HEK293 (cell line): ENCODE results near the gene GPR153.

Experiments used
- CTCF ChIA-PET: fragments of 350-600 bp; formaldehyde crosslinking; extraction: SDS; loops from one replicate; lab custom pipeline; 2021; ENCODE audit warnings: antibody characterized with exemption; lab: Yijun Ruan, JAX
- POLR2A ChIA-PET: fragments of 300-600 bp; formaldehyde crosslinking; extraction: SDS; loops from one replicate; lab custom pipeline; 2020; ENCODE audit warnings: antibody characterized with exemption, inconsistent platforms; lab: Yijun Ruan, JAX
- H3K27ac ChIP-seq: fragments of 200-500 bp; sonication (Bioruptor generic); 2 replicates; pipeline ENCODE4 v1.5.1; 2014; ENCODE audit warnings: low read depth, low read length, control low read depth, inconsistent platforms; ENCODE audit errors: extremely low read depth
- H3K36me3 ChIP-seq, 2 experiments: fragments of 200-500 bp in 1 of 2; sonication (Bioruptor generic) in 1 of 2; 1 replicate in 1 of 2; 2 replicates in 1 of 2; pipeline ENCODE4 v1.5.1; 2014 to 2017; ENCODE audit warnings: inconsistent platforms in 2 of 2, low read length in 2 of 2; ENCODE audit not compliant: control insufficient read depth in 2 of 2, insufficient read depth in 1 of 2
- H3K4me1 ChIP-seq: fragments of 200-500 bp; sonication (Bioruptor generic); 2 replicates; pipeline ENCODE4 v1.5.1; 2014; ENCODE audit warnings: mild to moderate bottlenecking, low read length, inconsistent platforms; ENCODE audit not compliant: control insufficient read depth, insufficient read depth
- H3K4me3 ChIP-seq: 2 replicates; pipeline ENCODE4 v1.5.1; 2011; ENCODE audit warnings: low read depth, mild to moderate bottlenecking, control low read depth, low read length, moderate library complexity
- H3K9me3 ChIP-seq: fragments of 200-500 bp; sonication (Bioruptor generic); 2 replicates; pipeline ENCODE4 v1.5.1; 2014; ENCODE audit warnings: low read depth, low read length, inconsistent platforms; ENCODE audit not compliant: control insufficient read depth, insufficient read depth
- FEZF1 ChIP-seq: fragments of 450-650 bp; formaldehyde crosslinking; IDR thresholded peaks from 2 replicates; pipeline ENCODE4 v1.5.1; 2016; ENCODE audit warnings: missing biosample characterization, missing genetic modification characterization
- GLIS2 ChIP-seq: fragments of 450-650 bp; formaldehyde crosslinking; IDR thresholded peaks from 2 replicates; pipeline ENCODE4 v1.5.1; 2016; ENCODE audit warnings: missing biosample characterization, missing genetic modification characterization
- IKZF3 ChIP-seq: fragments of 450-650 bp; IDR thresholded peaks from 2 replicates; pipeline ENCODE4 v1.5.0; 2018; ENCODE audit warnings: missing biosample characterization, mild to moderate bottlenecking, missing genetic modification characterization, moderate library complexity
- MEIS1 ChIP-seq: sonication (generic); formaldehyde crosslinking; IDR thresholded peaks from 2 replicates; pipeline ENCODE4 v1.8.1; 2022; ENCODE audit warnings: missing genetic modification reagents, mild to moderate bottlenecking, borderline replicate concordance
- RBAK ChIP-seq: fragments of 450-650 bp; formaldehyde crosslinking; IDR thresholded peaks from 2 replicates; pipeline ENCODE4 v1.5.1; 2016; ENCODE audit warnings: missing biosample characterization, missing genetic modification characterization
- YY2 ChIP-seq: fragments of 450-650 bp; formaldehyde crosslinking; IDR thresholded peaks from 2 replicates; pipeline ENCODE4 v1.5.1; 2016; ENCODE audit warnings: missing biosample characterization, missing genetic modification characterization
- ZBTB7A ChIP-seq: fragments of 450-650 bp; formaldehyde crosslinking; IDR thresholded peaks from 2 replicates; pipeline ENCODE4 v1.5.1; 2016; ENCODE audit warnings: low read depth, missing biosample characterization, missing genetic modification characterization
- ZFP3 ChIP-seq: fragments of 450-650 bp; formaldehyde crosslinking; IDR thresholded peaks from 2 replicates; pipeline ENCODE4 v1.5.1; 2016; ENCODE audit warnings: low read depth, missing biosample characterization, missing genetic modification characterization
- ZNF184 ChIP-seq: fragments of 450-650 bp; IDR thresholded peaks from 2 replicates; pipeline ENCODE4 v1.5.1; 2018; ENCODE audit warnings: missing biosample characterization, mild to moderate bottlenecking, missing genetic modification characterization
- ZNF248 ChIP-seq: fragments of 450-650 bp; formaldehyde crosslinking; IDR thresholded peaks from 2 replicates; pipeline ENCODE4 v1.5.1; 2017; ENCODE audit warnings: missing biosample characterization, missing genetic modification characterization
- ZNF362 ChIP-seq: fragments of 450-650 bp; formaldehyde crosslinking; IDR thresholded peaks from 2 replicates; pipeline ENCODE4 v1.5.1; 2016; ENCODE audit warnings: missing biosample characterization, missing genetic modification characterization
- ZNF394 ChIP-seq: fragments of 450-650 bp; formaldehyde crosslinking; IDR thresholded peaks from 2 replicates; pipeline ENCODE4 v1.5.1; 2016; ENCODE audit warnings: missing biosample characterization, missing genetic modification characterization, mild to moderate bottlenecking, moderate library complexity, borderline replicate concordance
- ZNF510 ChIP-seq: fragments of 450-650 bp; formaldehyde crosslinking; IDR thresholded peaks from 2 replicates; pipeline ENCODE4 v1.5.1; 2018; ENCODE audit warnings: mild to moderate bottlenecking, missing genetic modification characterization, missing biosample characterization; ENCODE audit not compliant: insufficient replicate concordance
- ZNF529 ChIP-seq: fragments of 450-650 bp; formaldehyde crosslinking; IDR thresholded peaks from 2 replicates; pipeline ENCODE4 v1.5.1; 2017; ENCODE audit warnings: missing genetic modification characterization, missing biosample characterization; ENCODE audit not compliant: insufficient replicate concordance
- ZNF555 ChIP-seq: fragments of 450-650 bp; formaldehyde crosslinking; conservative IDR thresholded peaks from 2 replicates; pipeline ENCODE4 v1.5.1; 2017; ENCODE audit warnings: missing biosample characterization, mild to moderate bottlenecking, missing genetic modification characterization, inconsistent platforms
- ZNF654 ChIP-seq: fragments of 450-650 bp; formaldehyde crosslinking; IDR thresholded peaks from 2 replicates; pipeline ENCODE4 v1.5.1; 2016; ENCODE audit warnings: low read depth, missing biosample characterization, missing genetic modification characterization
- ZNF658 ChIP-seq: fragments of 450-650 bp; formaldehyde crosslinking; IDR thresholded peaks from 2 replicates; pipeline ENCODE4; 2016; ENCODE audit warnings: missing biosample characterization, missing genetic modification characterization
- ZNF837 ChIP-seq: fragments of 450-650 bp; formaldehyde crosslinking; IDR thresholded peaks from 2 replicates; pipeline ENCODE4 v1.5.1; 2016; ENCODE audit warnings: missing biosample characterization, missing genetic modification characterization
- ZSCAN23 ChIP-seq: fragments of 450-650 bp; formaldehyde crosslinking; IDR thresholded peaks from 2 replicates; pipeline ENCODE4 v1.5.1; 2016; ENCODE audit warnings: missing biosample characterization, missing genetic modification characterization
- TF ChIP-seq, protein P1 (sequence below): fragments of 450-650 bp; formaldehyde crosslinking; IDR thresholded peaks from 2 replicates; pipeline ENCODE4 v1.5.1; 2016; ENCODE audit warnings: missing biosample characterization, missing genetic modification characterization
- TF ChIP-seq, protein P2 (sequence below): fragments of 450-650 bp; formaldehyde crosslinking; IDR thresholded peaks from 2 replicates; pipeline ENCODE4 v1.5.1; 2016; ENCODE audit warnings: missing biosample characterization, missing genetic modification characterization
- TF ChIP-seq, protein P3 (sequence below): fragments of 450-650 bp; formaldehyde crosslinking; IDR thresholded peaks from 2 replicates; pipeline ENCODE4 v1.5.1; 2017; ENCODE audit warnings: missing biosample characterization, missing genetic modification characterization

The GPR153 gene

DNA sequence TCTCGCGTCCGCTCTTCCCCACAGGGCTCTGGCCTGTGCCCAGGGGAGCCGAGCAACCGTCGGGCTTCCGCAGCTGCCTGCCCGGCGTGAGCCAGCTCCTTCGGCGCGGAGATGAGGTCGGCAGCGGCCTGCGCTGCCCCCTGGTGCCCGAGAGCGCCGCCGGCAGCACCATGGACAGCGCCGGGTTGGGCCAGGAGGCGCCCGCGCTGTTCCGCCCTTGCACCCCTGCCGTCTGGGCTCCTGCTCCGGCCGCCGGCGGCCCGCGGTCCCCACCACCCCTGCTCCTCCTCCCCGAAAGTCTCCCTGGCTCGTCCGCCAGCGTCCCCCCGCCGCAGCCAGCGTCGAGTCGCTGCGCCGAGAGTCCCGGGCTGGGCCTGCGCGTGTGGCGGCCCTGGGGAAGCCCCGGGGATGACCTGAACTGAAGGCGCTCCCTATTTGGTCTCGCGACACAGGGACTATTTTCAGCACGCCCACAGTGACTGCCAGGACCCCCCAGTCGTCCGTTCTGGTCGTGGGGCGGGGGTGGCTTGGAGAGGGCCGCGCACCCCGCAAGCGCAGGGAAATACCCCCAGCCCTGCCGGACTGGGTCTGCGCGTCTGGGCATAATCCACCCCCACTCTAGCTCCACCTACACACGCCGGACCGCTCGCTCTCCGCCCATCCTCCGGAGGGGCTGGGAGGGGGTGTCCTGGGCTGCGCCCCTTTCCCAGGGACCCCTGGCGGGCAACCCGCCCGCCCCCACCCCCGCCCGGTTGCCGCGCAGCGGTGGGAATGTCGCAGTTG, 15.6 kb downstream of the GPR153 start (continued):
- TF ChIP-seq ZNF184 (tag by site-specific recombination) (no peak), YY2 (tag by site-specific recombination) (0 out of 2 replicates have a peak, but pooled peaks have one; percentile 13), ZNF248 (tag by site-specific recombination) (no peak), ZNF394 (tag by site-specific recombination) (no peak), RBAK (tag by site-specific recombination) (no peak), ZNF510 (no peak), FEZF1 (tag by site-specific recombination) (no peak), ZNF362 (tag by site-specific recombination) (no peak), ZBTB7A (peak; percentile 17; the same call in 1 of the 2 replicates)

GRCh38 chr1:6244401-6245049, 16.4 kb downstream of the GPR153 start:
- no peaks in the 10 kb centered on the region for H3K36me3 ChIP-seq
- TF ChIP-seq, protein P1, sequence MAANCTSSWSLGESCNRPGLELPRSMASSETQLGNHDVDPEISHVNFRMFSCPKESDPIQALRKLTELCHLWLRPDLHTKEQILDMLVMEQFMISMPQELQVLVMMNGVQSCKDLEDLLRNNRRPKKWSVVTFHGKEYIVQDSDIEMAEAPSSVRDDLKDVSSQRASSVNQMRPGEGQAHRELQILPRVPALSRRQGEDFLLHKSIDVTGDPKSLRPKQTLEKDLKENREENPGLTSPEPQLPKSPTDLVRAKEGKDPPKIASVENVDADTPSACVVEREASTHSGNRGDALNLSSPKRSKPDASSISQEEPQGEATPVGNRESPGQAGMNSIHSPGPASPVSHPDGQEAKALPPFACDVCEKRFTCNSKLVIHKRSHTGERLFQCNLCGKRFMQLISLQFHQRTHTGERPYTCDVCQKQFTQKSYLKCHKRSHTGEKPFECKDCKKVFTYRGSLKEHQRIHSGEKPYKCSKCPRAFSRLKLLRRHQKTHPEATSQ = no peak
- TF ChIP-seq ZFP3 (no peak), ZSCAN23 (tag by site-specific recombination) (no peak), ZNF654 (no peak), ZNF248 (tag by site-specific recombination) (no peak), GLIS2 (no peak), IKZF3 (tag by site-specific recombination) (no peak), ZNF837 (no peak), ZNF658 (tag by site-specific recombination) (no peak), MEIS1 (CRISPR knock-in tag) (no peak), ZNF555 (no peak), ZNF529 (tag by site-specific recombination) (no peak), RBAK (tag by site-specific recombination) (no peak), YY2 (tag by site-specific recombination) (no peak)
- TF ChIP-seq, protein P2, sequence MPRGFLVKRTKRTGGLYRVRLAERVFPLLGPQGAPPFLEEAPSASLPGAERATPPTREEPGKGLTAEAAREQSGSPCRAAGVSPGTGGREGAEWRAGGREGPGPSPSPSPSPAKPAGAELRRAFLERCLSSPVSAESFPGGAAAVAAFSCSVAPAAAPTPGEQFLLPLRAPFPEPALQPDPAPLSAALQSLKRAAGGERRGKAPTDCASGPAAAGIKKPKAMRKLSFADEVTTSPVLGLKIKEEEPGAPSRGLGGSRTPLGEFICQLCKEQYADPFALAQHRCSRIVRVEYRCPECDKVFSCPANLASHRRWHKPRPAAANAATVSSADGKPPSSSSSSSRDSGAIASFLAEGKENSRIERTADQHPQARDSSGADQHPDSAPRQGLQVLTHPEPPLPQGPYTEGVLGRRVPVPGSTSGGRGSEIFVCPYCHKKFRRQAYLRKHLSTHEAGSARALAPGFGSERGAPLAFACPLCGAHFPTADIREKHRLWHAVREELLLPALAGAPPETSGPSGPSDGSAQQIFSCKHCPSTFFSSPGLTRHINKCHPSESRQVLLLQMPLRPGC (tag by site-specific recombination) = no peak
- TF ChIP-seq, protein P3, sequence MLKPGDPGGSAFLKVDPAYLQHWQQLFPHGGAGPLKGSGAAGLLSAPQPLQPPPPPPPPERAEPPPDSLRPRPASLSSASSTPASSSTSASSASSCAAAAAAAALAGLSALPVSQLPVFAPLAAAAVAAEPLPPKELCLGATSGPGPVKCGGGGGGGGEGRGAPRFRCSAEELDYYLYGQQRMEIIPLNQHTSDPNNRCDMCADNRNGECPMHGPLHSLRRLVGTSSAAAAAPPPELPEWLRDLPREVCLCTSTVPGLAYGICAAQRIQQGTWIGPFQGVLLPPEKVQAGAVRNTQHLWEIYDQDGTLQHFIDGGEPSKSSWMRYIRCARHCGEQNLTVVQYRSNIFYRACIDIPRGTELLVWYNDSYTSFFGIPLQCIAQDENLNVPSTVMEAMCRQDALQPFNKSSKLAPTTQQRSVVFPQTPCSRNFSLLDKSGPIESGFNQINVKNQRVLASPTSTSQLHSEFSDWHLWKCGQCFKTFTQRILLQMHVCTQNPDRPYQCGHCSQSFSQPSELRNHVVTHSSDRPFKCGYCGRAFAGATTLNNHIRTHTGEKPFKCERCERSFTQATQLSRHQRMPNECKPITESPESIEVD (tag by site-specific recombination) = no peak
- H3K4me3 ChIP-seq = no peak overlapping the region
- no peak overlapping the region for H3K27ac ChIP-seq
- POLR2A ChIA-PET = interaction anchor here (0.6 to 1.6 kb wide), 2 partner anchors 9 to 181 kb away, joined by 3 to 13 read pairs; partner anchors contain the start of gene ICMT
- no peaks in the 10 kb centered on the region for H3K9me3 ChIP-seq
- no peaks in the 10 kb centered on the region; the same call in 1 of the 2 replicates for H3K4me1 ChIP-seq
- CTCF ChIA-PET = interaction anchor here (0.6 to 9.2 kb wide), 11 partner anchors 43 to 1274 kb away, joined by 3 to 181 read pairs (median 5); no protein-coding TSS in a partner anchor
